GM12873 (cell line): Measurements from ENCODE around the gene TTYH1.
A peak's percentile ranks its signal among the peaks of the same experiment; 100 is the strongest.

Experiments used
- CTCF ChIP-seq: IDR thresholded peaks from 2 replicates; pipeline ENCODE4 v1.5.1; 2012; ENCODE audit warnings: low read depth, mild to moderate bottlenecking, moderate library complexity, low read length, control low read depth; ENCODE audit not compliant: insufficient read depth; ENCODE audit errors: missing control alignments

The TTYH1 gene

DNA sequence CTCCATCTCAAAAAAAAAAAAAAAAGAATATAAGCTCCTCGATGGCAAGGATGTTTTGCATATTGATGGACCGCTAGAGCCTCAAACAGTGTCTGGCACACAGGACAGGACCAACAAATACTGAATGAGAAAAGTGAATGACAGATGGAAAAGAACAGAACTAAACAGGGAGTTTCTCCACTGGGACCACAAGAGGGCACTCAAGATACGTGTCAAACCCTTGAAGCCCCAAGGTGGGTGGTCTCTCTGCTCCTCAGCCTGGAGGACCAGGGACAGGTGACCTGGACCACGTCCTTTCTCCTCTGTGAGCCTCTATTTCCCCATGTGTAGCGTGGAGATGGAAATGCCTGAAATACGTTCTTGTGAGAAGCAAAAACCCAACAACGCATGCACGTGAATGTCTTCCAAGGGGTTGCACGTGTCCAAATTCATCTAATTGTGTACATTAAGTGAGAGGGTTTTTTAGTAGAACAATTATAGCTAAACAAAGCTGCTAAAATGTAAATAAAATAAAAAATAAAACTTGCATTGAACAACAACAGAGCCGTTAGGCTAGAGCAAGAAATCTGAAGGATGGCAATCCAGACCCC lies 63.5 kb downstream of the TTYH1 start:
- TF ChIP-seq CTCF = peak; percentile 83

DNA sequence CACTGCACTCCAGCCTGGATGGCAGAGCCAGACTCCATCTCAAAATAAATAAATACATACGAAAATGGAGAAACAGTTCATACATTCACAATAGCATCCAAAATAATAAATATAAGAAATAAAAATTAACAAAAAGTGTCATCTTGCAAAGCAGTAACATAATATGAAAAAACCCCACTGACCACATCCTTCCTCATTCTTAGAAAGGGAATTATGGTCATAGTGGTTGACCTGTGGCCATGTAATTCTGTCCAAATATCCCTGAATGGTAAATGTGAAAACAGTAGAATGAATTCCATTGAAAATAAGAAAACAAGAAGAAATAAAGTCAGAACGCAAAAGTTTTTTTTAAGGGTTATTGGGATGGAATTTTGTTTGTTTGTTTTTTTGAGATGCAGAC lies 64.8 kb downstream of the TTYH1 start:
- no peak for TF ChIP-seq CTCF

DNA sequence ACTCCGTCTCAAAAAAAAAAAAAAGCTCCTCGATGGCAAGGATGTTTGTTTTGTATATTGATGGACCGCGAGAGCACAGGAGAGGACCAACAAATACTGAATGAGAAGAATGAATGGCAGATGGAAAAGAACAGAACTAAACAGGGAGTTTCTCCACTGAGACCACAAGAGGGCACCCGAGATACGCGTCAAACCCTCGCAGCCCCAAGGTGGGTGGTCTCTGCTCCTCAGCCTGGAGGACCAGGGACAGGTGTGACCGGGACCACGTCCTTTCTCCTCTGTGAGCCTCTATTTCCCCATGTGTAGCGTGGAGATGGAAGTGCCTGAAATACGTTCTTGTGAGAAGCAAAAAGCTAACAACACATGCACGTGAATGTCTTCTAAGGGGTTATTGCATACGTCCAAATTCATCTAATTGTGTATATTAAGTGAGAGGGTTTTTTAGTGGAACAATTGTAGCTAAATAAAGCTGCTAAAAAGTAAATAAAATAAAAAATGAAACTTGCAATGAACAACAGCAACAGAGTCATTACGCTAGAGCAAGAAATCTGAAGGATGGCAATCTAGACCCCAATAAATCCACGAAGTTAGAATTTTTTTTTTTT lies 66.2 kb downstream of the TTYH1 start:
- peak; percentile 86 for TF ChIP-seq CTCF

GRCh38 chr19:54482889-54483288 lies 67.6 kb downstream of the TTYH1 start:
- TF ChIP-seq CTCF = no peak

- TF ChIP-seq CTCF = no peak
Observed at GRCh38 chr19:54484451-54484850, 69.2 kb downstream of the TTYH1 start.

DNA sequence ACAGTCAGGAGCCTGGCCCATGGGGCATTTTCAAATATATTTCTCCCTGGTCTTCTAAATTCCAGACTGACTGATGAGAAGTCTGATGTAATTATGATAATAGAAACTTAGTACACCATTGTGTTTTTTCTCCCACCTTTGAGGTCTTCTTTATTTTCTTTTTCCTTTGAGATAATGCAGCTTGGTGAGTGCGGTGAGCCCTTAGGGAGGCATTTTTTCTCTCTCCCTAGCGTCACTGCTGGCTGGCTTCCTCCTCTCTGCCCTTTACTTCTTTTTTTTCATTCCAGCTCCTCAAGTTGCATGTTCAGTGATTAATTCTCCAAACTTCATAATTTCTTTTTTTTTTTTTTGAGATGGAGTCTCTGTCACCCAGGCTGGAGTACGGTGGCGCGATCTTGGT lies 70.6 kb downstream of the TTYH1 start:
- TF ChIP-seq CTCF = no peak
